ENCODE measurements around the gene ERP44. TPM values are rescaled to one million over a fixed set of nuclear protein-coding genes. Genes with fewer than 3 reads are reported as not detected.
"Not testable (repeated sequence)": the region's sequence is repeated elsewhere in the genome, so short reads cannot be mapped to it uniquely, and the experiment has no call there.

Gene ERP44
- polyA plus RNA-seq, 1 of the 3 experiments (the other 2 are of a cell fraction), result 10.0 TPM

DNA sequence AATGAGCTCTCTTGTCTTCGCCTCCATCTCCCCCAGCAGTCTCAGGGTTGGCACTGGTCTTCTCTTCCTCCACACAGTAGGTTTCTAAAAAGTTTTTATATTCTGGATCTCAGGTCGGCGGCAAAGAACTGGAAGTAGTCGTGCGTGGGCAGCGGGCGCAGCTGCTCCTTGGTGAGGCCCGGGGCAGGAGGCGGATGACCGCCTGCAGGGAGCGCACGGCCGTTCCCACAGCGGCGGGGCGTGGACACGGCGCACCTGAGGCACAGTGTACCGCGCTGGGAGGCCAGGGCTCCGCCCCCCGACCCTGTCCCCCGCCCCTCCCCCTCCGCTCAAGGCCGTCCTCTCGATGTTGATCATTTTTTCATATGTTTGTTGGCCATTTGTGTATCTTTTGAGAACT, 99.9 kb downstream of the ERP44 start:
- 96% methylated on average over 23 of the region's 26 CpGs for WGBS (ENCODE audit: low lambda C conversion rate)
- H3K9me2 ChIP-seq, result no peaks in the 10 kb centered on the region

GRCh38 chr9:99998266-99998665, 100.5 kb downstream of the ERP44 start:
- Histone ChIP-seq H3K36me3 (replicated peaks in 1 of 2; ENCODE audit: control insufficient read depth in 1 of 2, insufficient read depth in 2 of 2, low read length in 1 of 2) (peaks cover 12 to 33% of the 10 kb centered on the region in 2 experiments), H3K9me2 (no peaks in the 10 kb centered on the region), H3K4me3 (ENCODE audit: low read depth in 2 of 2, low read length in 1 of 2) (no peak overlapping the region), H4K20me1 (ENCODE audit: insufficient read depth) (no peaks in the 10 kb centered on the region), H3K4me1 (ENCODE audit: control insufficient read depth in 1 of 2, insufficient read depth in 2 of 2, low read depth in 1 of 2, low read length in 1 of 2) (no peaks in the 10 kb centered on the region), H3K9me3 (peaks cover 10% of the 10 kb centered on the region), H2AFZ (ENCODE audit: low read depth) (no peak overlapping the region), H3F3A (replicated peaks; ENCODE audit: insufficient read depth) (peaks cover 6% of the 10 kb centered on the region), H3K27me3 (ENCODE audit: insufficient read depth) (no peaks in the 10 kb centered on the region), H3K4me2 (no peak overlapping the region), H3K9ac (no peak overlapping the region), H3K79me2 (ENCODE audit: insufficient read depth) (0 out of 2 replicates have a peak, but pooled peaks cover 7% of the 10 kb centered on the region), H3K27ac (ENCODE audit: low read depth in 2 of 2, low read length in 1 of 2) (no peak overlapping the region)
- ChIA-PET POLR2A (no interaction called here), CTCF (interaction anchor here (1.1 kb wide), 1 partner anchor 13 kb away, joined by 3 read pairs; no protein-coding TSS in a partner anchor)
- no peak for DNase-seq
- WGBS (ENCODE audit: low lambda C conversion rate), result 94% methylated on average over 22 of the region's 22 CpGs
- no peak for TF ChIP-seq PBX3 (IDR thresholded peaks at IDR 0.05)
- TF ChIP-seq SIN3A (IDR thresholded peaks at IDR 0.05; ENCODE audit: borderline replicate concordance, low read depth, low read length), result no peak
- no peak for TF ChIP-seq JUND (IDR thresholded peaks at IDR 0.05)
- no peak for TF ChIP-seq ELF1 (IDR thresholded peaks at IDR 0.05)
- no peak for TF ChIP-seq TAF1 (IDR thresholded peaks at IDR 0.05; ENCODE audit: borderline replicate concordance, low read depth, low read length)
- TF ChIP-seq RCOR1 (IDR thresholded peaks at IDR 0.05; ENCODE audit: low read length), result no peak

More for the DNA sequence above, 99.9 kb downstream of the ERP44 start:
- H3K36me3 ChIP-seq (replicated peaks in 1 of 2; ENCODE audit: control insufficient read depth in 1 of 2, insufficient read depth in 2 of 2, low read length in 1 of 2), result peaks cover 13 to 39% of the 10 kb centered on the region in 2 experiments
- H3K9me3 ChIP-seq, result peaks cover 10% of the 10 kb centered on the region
- no peak overlapping the region for H3K27ac ChIP-seq (ENCODE audit: low read depth in 2 of 2, low read length in 1 of 2)
- no peaks in the 10 kb centered on the region for H3K4me1 ChIP-seq (ENCODE audit: control insufficient read depth in 1 of 2, insufficient read depth in 2 of 2, low read depth in 1 of 2, low read length in 1 of 2)
- no peaks in the 10 kb centered on the region for H3K27me3 ChIP-seq (ENCODE audit: insufficient read depth)
- no peak overlapping the region for H3K4me2 ChIP-seq
- H3K9ac ChIP-seq, result no peak overlapping the region
- H2AFZ ChIP-seq (ENCODE audit: low read depth), result no peak overlapping the region
- TF ChIP-seq GABPA (IDR thresholded peaks at IDR 0.05; ENCODE audit: low read depth), result no peak
- TF ChIP-seq GATA2 (CRISPR knock-in tag; IDR thresholded peaks at IDR 0.05), result no peak
- no peak for TF ChIP-seq RXRA (IDR thresholded peaks at IDR 0.05; ENCODE audit: borderline replicate concordance, low read depth)
- no peak for TF ChIP-seq NFIC (IDR thresholded peaks at IDR 0.05; ENCODE audit: borderline replicate concordance)
- TF ChIP-seq RAD21 (IDR thresholded peaks at IDR 0.05; ENCODE audit: low read length), result no peak
- TF ChIP-seq ZBTB33 (IDR thresholded peaks at IDR 0.05; ENCODE audit: borderline replicate concordance, low read depth), result no peak
- ChIA-PET CTCF (interaction anchor here (1.1 kb wide), 1 partner anchor 12 kb away, joined by 3 read pairs; no protein-coding TSS in a partner anchor), POLR2A (no interaction called here)
- DNase-seq, result no peak
- peaks cover 6% of the 10 kb centered on the region for H3F3A ChIP-seq (replicated peaks; ENCODE audit: insufficient read depth)
- no peaks in the 10 kb centered on the region for H4K20me1 ChIP-seq (ENCODE audit: insufficient read depth)
- H3K4me3 ChIP-seq (ENCODE audit: low read depth in 2 of 2, low read length in 1 of 2), result no peak overlapping the region
- H3K79me2 ChIP-seq (ENCODE audit: insufficient read depth), result 0 out of 2 replicates have a peak, but pooled peaks cover under 1% of the 10 kb centered on the region

DNA sequence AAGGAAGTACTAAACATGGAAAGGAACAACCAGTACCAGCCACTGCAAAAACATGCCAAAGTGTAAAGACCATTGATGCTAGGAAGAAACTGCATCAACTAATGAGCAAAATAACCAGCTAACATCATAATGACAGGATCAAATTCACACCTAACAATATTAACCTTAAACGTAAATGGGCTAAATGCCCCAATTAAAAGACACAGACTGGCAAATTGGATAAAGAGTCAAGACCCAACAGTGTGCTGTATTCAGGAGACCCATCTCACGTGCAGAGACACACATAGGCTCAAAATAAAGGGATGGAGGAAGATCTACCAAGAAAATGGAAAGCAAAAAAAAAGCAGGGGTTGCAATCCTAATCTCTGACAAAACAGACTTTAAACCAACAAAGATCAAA, 108.3 kb downstream of the ERP44 start:
- H3K9ac ChIP-seq; H3F3A ChIP-seq (replicated peaks; ENCODE audit: insufficient read depth); CTCF ChIA-PET; DNase-seq; H3K9me3 ChIP-seq; H3K4me1 ChIP-seq (ENCODE audit: control insufficient read depth in 1 of 2, insufficient read depth in 2 of 2, low read depth in 1 of 2, low read length in 1 of 2); POLR2A ChIA-PET; H2AFZ ChIP-seq (ENCODE audit: low read depth); H3K9me2 ChIP-seq; H3K79me2 ChIP-seq (ENCODE audit: insufficient read depth); H4K20me1 ChIP-seq (ENCODE audit: insufficient read depth); H3K27me3 ChIP-seq (ENCODE audit: insufficient read depth); H3K4me2 ChIP-seq; H3K27ac ChIP-seq (ENCODE audit: low read depth in 2 of 2, low read length in 1 of 2); H3K4me3 ChIP-seq (ENCODE audit: low read depth in 2 of 2, low read length in 1 of 2): not testable (repeated sequence)
- WGBS (ENCODE audit: low lambda C conversion rate), result 92% methylated on average over 2 of the region's 2 CpGs
- peaks cover 2 to 20% of the 10 kb centered on the region in 2 experiments for H3K36me3 ChIP-seq (replicated peaks in 1 of 2; ENCODE audit: control insufficient read depth in 1 of 2, insufficient read depth in 2 of 2, low read length in 1 of 2)

All from SK-N-SH (cell line).